ENCODE measurements around the gene PHPT1. TPM values are rescaled to one million over a fixed set of nuclear protein-coding genes. Genes with fewer than 3 reads are reported as not detected.

Gene PHPT1
- total and polyA plus RNA-seq, 8 donors = 75.2 to 189 (median 84.0) TPM

GRCh38 chr9:136886610-136887597, 37.7 kb downstream of the PHPT1 start:
- FAIRE-seq (no peak), ATAC-seq (peak; percentile 25 to 60 (median 36)), DNase-seq (peak in 3 of 6 donors; percentile 59 to 82 (median 71))
- Histone ChIP-seq H3K36me3 (no peaks in the 10 kb centered on the region), H3K27ac (peak overlapping the region in 3 of 4 donors; percentile 46 to 92 (median 91)), H3K27me3 (no peaks in the 10 kb centered on the region), H3K4me1 (peaks cover 0 to 27% (median 7%) of the 10 kb centered on the region in 3 donors), H3K4me3 (peak overlapping the region; percentile 68 to 97 (median 84)), H3K9me3 (no peaks in the 10 kb centered on the region)
- TF ChIP-seq CTCF (IDR thresholded peaks at IDR 0.05) = no peak
- WGBS, 2 donors = 2% methylated on average over 63 to 76 of the region's 76 CpGs
- intact Hi-C loops (cut with DNase I) = no loop called here

- Histone ChIP-seq H3K4me3 (no peak overlapping the region), H3K27me3 (no peaks in the 10 kb centered on the region), H3K27ac (no peak overlapping the region), H3K4me1 (peaks cover 0 to 13% (median 7%) of the 10 kb centered on the region in 3 donors), H3K9me3 (no peaks in the 10 kb centered on the region), H3K36me3 (no peaks in the 10 kb centered on the region)
- ATAC-seq (no peak), FAIRE-seq (no peak), DNase-seq (no peak)
- TF ChIP-seq CTCF (IDR thresholded peaks at IDR 0.05) = no peak
- WGBS, 2 donors = 82 to 93% methylated on average over 8 of the region's 8 CpGs
- intact Hi-C loops (cut with DNase I) = no loop called here
Measured at GRCh38 chr9:136888454-136888853, 39.2 kb downstream of the PHPT1 start.

GRCh38 chr9:136889858-136890257, 40.6 kb downstream of the PHPT1 start:
- Histone ChIP-seq H3K27me3 (no peaks in the 10 kb centered on the region), H3K4me3 (no peak overlapping the region), H3K36me3 (no peaks in the 10 kb centered on the region), H3K9me3 (no peaks in the 10 kb centered on the region), H3K4me1 (peaks cover 0 to 13% (median 7%) of the 10 kb centered on the region in 3 donors), H3K27ac (no peak overlapping the region)
- WGBS, 2 donors = 93 to 94% methylated on average over 42 of the region's 42 CpGs
- intact Hi-C loops (cut with DNase I) = no loop called here
- TF ChIP-seq CTCF (IDR thresholded peaks at IDR 0.05) = no peak
- DNase-seq = no peak
- no peak for ATAC-seq
- FAIRE-seq = no peak

GRCh38 chr9:136890661-136891060, 41.5 kb downstream of the PHPT1 start:
- H3K27ac ChIP-seq = no peak overlapping the region
- FAIRE-seq = no peak
- no peak for TF ChIP-seq CTCF (IDR thresholded peaks at IDR 0.05)
- DNase-seq = no peak
- H3K27me3 ChIP-seq = no peaks in the 10 kb centered on the region
- H3K9me3 ChIP-seq = no peaks in the 10 kb centered on the region
- no peaks in the 10 kb centered on the region for H3K36me3 ChIP-seq
- intact Hi-C loops (cut with DNase I) = no loop called here
- H3K4me3 ChIP-seq = no peak overlapping the region
- peaks cover 0 to 10% (median 1%) of the 10 kb centered on the region in 3 donors for H3K4me1 ChIP-seq
- ATAC-seq = no peak
- WGBS, 2 donors = 84 to 91% methylated on average over 13 of the region's 13 CpGs

- WGBS, 2 donors = 86 to 94% methylated on average over 11 of the region's 11 CpGs
- H3K9me3 ChIP-seq = no peaks in the 10 kb centered on the region
- H3K4me1 ChIP-seq = peaks cover 0 to 8% (median 0%) of the 10 kb centered on the region in 3 donors
- no peak for TF ChIP-seq CTCF (IDR thresholded peaks at IDR 0.05)
- intact Hi-C loops (cut with DNase I) = no loop called here
- H3K36me3 ChIP-seq = no peaks in the 10 kb centered on the region
- H3K4me3 ChIP-seq = no peak overlapping the region
- no peak for FAIRE-seq
- DNase-seq = no peak
- no peak overlapping the region for H3K27ac ChIP-seq
- no peak for ATAC-seq
- H3K27me3 ChIP-seq = no peaks in the 10 kb centered on the region
Measured at GRCh38 chr9:136896027-136896426, 46.8 kb downstream of the PHPT1 start.

All from pancreas (tissue), 10 donors.